Activated CD4-positive, alpha-beta T cell treated with anti-CD3 and anti-CD28 coated beads, Interleukin-2, amount 50 U/mL, for 16 hours (primary cell): ENCODE results near the gene SDR39U1.

Source experiments
- DNase-seq: peaks from one replicate; pipeline ENCODE4 v3.0.0-alpha.2; 2020

SDR39U1 gene

DNA sequence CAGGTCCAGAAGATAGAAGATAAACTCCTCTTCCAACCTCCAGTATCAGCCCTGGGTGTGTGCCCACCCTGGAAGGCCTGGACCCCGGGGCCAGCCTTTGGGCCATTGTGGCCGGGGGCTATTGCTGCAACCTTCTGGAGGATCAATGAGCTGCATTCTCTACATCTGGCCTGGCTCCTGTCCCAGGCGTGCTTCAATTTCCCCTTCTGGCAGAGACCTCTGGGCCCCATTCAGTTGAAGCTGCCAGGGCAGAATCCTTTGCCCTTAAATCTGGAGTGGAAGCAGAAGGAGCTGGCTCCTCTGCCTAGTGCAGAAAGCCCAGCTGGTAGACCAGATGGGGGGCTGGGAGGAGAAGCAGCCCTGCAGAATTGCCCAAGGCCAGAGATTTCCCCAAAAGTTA lies 33.8 kb downstream of the SDR39U1 start:
- no peak for DNase-seq

DNA sequence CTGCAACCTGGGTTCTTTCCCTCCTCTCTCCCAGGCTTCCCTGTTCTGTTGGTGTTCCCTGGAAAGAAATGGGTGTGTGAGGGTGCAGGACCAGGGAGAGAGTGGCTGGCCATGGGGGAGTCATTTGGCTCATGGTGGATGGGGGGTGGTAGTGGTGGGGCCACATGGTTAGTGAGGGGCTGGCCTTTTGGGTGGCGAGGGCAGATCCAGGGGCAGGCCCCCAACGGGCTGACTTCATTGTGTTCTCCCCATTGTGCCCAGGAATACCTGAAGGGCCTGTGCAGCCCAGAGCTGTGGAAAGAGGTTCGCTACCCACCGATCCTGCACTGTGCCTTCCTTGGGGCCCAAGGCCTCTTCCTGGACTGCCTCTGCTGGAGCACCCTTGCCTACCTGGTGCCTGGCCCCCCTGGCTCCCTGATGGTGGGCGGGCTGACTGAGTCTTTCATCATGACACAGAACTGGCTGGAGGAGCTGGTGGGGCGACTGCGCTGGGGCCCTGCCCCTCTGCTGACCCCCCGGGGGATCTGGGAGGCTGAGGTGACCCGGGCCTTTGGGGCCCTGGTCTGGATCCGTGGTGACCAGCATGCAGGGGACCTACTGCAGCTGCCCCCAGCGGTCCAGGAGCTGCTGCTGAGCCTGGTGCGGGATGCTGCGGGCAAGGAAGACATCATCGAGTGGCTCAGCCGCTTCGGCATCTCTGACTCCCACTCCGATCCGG lies 34.8 kb downstream of the SDR39U1 start:
- DNase-seq = no peak

DNA sequence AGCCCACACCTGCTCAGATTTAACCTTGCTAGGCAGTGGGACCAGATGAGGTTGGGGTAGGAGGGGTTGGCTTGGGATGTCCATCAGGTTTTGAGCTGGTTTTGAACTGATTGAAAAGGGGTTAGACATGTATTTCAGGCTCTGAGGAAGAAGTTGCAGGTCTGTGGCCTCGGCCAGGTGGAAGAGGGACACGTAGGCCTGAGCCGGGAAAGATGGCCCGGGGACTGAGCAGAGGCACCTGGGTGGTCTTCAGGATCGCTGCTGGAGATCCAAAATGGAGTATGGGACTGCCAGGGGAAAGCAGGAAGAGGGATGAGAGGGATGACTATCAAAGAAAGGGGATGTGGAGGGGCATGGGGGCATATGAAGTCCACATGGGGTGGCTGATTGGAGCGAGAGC lies 36.2 kb downstream of the SDR39U1 start:
- no peak for DNase-seq

DNA sequence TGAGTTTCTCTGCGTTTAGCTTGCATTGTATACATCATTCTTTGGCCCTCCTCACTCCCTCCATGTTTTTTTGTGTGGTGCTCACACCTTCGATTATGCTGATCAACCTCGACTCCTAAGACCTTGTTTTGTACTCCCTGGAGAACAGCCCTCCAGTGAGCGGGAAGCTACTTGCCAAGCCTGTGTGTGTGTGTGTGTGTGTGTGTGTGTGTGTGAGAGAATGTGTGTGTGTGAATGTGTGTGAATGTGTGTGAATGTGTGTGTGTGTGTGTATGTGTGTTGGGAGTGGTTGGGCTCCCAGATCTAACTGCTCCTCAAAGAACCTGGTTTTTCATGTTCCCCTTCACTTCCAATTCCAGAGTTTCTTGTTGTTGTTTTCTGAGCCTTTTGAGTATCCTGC lies 37.8 kb downstream of the SDR39U1 start:
- DNase-seq = no peak

DNA sequence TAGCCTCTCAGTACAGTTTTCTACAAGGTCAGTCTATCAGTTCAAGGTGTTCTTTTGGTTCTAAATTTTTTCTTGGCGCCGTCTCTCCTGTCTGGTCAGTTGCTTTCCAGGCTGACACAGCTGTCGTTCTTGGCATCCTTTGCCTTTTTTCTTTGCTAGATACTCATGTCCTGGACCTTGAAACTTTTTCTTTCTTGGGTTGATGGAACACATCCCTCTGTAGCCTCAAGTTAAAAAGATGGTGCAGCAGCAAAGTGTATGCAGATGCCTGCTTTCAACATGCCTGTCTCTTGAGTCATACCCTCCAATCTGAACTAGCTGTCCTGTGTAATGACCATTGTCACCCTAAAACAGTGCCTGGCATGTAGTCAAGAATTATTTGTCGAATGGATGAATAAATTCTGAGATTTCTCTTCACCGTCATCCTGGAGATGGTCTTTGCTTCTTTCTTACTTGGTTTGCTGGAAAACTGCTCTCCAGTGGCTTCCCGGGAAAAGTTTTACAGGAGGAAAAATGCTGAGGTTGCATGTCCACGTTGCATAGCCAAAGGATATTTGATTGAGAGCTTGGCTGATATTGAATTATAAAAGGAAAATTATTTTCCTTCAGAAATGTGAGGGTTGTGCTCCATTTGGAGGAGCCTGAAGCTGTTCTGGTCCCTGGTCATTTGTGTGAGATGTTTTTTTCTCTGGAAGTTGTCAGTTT lies 39.1 kb downstream of the SDR39U1 start:
- DNase-seq = no peak

DNA sequence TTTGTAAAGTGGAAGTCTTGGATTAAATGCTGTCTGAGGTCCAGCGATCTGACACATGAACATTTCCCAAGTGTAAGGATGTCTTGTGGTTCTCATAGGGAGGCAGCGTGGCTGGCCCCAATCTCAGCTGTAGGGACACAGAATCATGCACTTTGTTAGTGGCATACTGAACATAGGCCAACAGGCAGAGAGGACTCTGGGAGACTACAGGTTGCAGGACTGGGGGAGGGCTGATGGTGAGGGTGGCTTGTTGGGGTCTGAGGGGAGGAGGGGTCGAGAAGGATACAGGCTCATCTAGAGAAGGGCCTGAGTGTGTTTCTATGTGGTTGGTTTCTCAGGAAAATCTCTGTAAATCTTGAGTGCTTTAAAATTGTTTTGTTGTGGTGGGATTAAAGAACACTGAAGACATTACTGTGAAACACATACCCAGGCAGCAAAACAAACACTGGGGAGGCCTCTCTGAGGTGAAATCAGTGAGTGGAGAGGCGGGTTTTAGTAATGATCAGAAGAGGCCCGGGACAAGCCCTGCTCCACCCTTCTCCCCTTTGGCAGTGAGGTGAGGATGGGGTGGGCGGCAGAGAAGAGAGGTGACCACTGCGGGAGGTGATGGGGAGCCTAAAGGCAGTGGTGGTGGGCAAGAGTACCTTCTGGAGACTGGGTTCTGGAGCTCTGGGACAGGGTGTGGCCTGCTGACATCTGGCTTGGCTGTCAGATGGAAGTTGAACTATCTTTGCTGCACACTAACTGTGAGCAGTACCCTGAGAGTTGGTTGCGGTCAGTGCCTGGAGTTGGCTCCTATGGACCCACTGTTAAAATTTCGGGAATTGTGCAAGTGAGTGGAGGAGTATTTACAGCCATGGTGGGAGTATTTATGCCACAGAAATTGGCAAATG lies 40.5 kb downstream of the SDR39U1 start:
- DNase-seq = no peak

DNA sequence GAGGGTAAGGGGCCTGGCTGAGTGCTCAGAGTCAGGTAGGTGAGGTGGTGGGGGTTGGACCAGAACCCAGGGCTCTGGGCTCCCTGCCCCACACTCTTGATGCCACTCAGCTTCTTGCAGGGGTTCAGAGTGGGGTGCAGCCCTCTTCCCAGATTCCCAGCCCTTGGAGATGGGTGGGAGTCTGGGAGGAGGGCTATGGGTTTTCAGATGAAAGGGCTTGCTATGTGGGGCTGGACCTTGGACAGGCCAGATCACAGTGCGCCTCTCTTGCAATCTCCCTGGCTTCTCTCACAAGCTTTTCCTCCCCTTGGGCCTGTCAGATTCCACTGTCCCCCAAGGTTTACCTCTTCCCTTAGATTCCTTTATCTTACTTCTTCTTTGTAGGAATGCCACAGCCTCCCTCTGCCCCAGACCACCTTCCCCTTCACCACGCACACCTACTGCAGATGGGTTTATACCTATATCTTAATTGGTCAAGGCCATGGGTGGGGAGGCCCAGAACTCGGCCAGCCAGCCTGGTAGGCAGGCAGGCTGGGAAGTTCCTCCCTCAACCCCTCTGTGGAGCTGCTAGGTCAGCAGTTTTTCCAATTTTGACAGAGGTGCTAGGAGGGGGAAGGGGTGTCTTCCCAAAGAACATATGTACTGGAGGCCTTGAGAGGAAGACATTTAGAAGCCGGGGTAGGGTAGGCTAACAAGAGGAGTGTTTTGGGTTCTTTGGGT lies 42.4 kb downstream of the SDR39U1 start:
- no peak for DNase-seq

DNA sequence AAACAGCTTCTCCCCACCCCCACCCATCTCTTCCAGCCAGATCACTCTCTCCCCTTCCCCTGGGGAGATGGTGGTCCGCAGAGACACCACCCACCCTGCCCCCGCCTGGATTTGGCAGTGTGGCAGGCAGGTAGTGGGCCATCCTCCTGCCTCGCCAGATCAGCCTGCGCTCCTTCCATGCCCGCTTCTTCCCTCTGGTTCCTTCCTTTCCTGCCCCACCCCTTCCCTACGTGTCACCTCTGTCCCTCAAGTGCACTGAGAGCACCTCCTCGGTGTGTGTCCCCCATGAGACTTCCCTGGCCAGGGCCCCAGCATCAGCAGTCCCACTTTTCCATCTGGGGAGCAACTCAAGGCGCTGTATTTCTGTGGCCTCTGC lies 43.1 kb downstream of the SDR39U1 start:
- DNase-seq = no peak

DNA sequence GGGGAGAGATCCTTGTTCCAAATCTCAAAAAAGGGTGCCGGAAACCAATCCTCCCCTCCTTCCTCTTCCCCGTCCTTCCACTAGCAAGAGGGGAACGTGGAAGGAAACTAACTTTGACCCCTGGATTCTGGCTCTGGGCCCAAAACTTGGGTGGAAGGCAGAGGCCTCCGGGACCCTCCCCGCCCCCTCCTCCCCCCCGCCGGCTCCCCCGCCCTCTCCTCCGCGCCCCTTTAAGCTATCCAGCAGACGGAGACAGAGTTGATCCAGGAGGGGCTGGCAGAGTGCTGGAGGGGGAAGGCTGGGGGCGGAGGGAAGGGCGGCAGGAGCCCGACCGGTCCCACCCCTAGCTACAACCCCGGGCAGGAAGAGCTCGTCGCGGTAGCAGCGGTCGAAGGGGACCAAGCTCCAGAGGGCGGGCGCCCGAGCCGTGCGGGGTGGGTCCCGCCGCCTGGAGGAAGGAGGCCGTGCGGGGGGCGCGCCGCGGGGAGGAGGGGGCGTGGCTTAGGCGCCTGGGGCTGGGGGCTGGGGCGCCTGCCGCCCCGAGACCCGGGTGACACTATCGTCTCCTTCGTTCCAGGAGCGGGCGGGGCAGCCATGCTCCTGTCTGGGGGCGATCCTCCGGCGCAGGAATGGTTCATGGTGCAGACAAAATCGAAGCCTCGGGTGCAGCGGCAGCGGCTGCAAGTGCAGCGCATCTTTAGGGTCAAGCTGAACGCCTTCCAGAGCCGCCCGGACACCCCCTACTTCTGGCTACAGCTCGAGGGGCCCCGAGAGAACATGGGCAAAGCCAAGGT lies 43.7 kb downstream of the SDR39U1 start, which contains the start of gene NYNRIN:
Gene NYNRIN, plus strand, starts transcription at position 351 of the 794 bp plus-strand sequence. Its CDS starts 244 bp downstream, at position 595.
- no peak for DNase-seq

DNA sequence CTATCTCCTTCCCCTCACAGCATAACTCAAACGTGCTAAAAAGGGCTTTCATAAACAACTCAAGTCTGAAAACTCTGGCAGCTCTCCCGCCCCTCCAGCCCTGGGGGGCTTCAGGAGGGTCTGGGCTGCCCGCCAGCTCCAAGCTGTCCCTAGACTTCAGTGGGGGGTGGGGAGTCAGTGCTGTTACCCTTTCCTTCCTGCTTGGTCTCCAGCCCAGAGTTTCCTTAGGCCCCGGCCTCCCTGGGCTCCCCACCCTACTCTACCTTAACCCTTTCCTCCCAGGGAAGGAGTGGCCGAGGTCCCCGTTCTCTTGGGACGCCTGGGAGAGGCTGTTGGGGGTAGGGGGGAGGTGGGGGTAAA lies 44.3 kb downstream of the SDR39U1 start:
- no peak for DNase-seq

DNA sequence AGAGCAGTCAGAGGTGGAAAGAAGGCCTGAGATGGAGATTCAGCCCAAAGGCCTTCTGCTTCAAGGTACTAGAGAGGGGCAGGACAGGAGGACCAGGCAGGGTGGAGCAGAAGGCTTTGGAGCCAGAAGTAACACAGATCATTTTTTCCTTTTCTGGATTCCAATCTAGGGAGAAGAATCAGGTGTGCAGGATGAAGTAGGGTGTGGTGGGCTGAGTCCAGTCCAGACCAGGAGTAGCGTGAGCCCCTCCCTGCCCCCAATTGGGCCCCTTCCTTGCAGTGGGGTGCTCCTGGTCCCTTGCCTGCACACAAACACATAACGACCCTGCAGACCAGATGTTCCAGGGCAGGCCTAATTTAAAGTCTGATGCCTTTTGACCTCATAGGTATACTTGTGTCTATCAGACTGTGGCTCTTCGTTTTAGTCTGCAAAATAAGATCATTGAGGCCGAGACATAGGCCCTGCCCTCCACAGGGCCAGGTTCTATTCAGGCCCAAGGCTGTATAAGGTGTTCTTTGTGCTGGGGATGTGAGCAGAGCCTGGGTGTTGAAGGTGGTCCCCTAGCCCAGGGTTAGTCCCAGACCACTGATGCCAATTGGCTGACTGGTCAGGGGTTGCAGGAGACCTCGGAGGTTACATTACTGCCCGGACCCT lies 44.8 kb downstream of the SDR39U1 start:
- no peak for DNase-seq

DNA sequence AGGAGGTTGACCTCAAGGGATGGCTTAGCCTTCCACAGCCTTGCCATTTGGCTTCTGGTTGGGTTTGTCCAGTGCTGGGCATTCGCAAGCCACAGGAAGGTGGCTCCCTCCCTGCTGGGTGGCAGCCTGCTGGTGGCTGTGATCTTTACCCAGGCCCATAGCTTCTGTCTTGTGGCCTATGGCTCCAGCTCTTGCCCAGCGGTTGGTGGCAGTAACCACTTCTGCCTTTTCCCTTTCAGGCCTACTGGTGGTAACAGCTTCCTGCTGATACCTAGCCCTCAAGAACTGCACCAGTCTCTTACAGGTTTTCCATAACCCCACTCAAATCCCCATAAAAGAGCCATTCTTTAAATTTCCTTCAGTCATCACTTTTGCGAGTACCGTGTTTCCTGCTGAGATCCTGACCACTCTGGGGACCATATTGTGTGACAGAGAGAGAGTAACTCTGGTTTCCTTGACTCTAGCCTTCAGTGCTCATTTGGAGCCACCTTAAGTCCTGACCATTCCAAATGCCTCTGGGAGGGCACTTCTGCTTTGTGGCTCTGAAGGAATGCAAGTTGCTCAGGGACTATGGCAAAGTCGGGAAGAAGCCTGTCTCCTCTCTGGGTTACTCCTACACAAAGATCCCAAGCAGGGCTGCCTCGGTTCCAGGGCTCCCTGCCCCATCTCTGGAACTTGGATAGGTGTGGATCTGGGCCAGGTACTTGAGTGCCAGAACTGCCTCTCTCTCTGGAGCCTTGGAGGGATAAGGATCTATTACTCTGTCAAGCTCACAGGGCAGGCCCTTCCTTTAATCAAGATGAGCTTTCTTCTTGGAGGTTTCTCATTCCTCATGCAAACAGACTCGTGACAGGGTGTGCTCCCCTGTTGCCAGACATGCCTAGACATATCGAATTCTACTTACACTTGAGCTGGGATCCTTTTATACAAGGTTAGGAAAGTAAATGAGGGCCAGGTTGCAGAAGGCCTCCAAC lies 46.7 kb downstream of the SDR39U1 start:
- DNase-seq = no peak

DNA sequence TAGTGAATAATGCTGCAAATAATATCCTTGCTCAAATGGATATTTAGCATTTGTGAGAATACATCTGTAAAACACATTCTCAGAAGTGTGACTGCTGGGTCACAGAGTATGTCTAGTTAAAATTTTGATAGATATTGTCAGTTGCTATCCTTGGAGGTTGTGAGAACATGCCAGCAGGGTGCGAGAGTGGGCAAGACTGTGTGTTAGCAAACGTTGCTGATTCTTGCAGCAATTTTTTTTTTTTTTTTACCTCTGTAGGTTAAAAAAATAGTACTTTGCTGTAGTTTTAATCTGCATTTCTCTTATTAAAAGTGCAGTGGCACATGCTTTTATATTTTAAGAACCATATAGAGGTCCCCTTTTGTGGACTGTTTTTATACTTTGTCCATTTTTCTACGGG lies 48.3 kb downstream of the SDR39U1 start:
- no peak for DNase-seq

DNA sequence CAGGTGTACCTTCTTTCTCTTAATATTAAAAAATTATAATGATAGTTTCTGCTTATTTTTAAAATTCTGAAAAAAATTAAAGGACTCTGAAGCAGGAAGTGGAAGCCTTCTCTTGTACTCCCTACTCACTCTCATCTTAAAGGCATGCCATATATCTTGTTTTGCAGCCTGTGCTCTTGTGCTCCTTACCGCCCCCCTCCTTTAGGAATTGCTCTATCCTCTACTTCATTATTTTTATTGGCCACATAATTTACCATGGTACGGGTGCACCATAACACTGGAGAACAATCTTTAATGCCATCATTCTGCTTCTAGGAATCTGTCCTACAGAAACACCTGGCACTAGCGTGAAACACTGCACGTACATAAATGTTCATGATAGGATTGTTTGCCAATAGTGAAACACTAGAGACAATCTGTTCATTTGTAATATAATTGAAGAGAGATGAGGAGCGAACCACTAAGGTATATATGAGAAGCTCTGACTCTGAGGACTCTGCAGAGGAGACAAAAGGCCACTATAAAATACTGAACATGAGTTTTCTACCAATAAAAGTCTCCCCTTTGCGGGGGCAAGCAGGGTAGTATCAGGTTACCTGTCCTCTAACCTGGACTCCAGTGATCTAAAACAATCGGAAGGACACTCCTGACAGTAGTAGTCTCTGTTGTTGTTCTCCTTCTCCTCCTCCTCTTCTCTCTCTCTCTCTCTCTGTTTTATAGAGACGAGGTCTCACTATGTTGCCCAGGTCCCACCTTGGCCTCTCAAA lies 50.1 kb downstream of the SDR39U1 start:
- no peak for DNase-seq

DNA sequence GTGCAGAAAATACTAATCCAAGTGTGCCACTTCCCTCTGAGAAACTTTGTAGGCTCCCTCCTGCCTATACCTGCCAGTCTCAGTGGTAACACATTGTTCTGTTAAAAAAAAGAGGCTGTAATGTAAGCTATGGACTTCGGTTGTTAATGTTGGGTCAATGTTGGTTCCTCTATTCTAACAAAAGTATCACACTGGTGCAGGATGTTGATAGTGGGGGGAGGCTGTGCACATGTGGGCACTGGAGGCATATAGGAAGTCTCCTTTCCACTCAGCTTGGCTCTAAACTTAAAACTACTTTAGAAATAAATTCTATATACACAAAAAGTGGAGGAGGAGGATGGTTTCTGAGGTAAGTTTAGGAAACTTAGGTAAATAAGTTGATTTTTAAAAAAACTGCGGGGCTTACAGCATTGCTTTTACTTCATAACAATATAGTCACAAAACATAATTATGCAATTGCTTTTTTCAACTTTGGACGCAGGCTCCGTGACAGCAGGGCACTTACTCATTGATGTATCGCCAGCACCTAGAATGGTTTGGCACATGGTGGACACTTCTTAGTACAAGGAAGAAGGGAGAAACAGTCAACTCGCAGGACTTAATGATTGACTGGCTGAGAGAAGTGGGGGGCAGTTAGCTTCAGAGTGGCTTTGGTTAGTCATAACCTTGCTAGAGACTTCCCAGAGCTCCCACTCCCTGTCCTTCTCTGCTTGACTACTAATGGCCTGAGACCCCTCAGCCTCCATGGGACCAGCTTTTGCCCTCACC lies 51.7 kb downstream of the SDR39U1 start:
- no peak for DNase-seq
